OCI-LY1 (cell line): ENCODE results near the gene DUSP22.

Experiments used
- CTCF ChIP-seq: fragments of 200-600 bp; sonication (generic), shearing (Covaris generic); IDR thresholded peaks from 2 replicates; pipeline ENCODE4 v1.5.1; 2017; ENCODE audit warnings: mild to moderate bottlenecking, antibody characterized with exemption, low read length, moderate library complexity, mixed read lengths
- EZH2 ChIP-seq: fragments of 200-600 bp; sonication (generic), shearing (Covaris generic); IDR thresholded peaks from 2 replicates; pipeline ENCODE4 v1.8.0; 2017; ENCODE audit warnings: borderline replicate concordance, mixed run types, mild to moderate bottlenecking, antibody characterized with exemption, low read length, moderate library complexity, mixed read lengths

GRCh38 chr6:392441-393390 lies 100.4 kb downstream of the DUSP22 start:
- TF ChIP-seq CTCF (no peak), EZH2 (no peak)
